Measurements from ENCODE around the gene SLC35B1. TPM values are rescaled to one million over a fixed set of nuclear protein-coding genes. Genes with fewer than 3 reads are reported as not detected.

SLC35B1 gene
- total and polyA plus RNA-seq, 2 of the 4 experiments (the other 2 are of a cell fraction), result 66.4 to 86.2 TPM

DNA sequence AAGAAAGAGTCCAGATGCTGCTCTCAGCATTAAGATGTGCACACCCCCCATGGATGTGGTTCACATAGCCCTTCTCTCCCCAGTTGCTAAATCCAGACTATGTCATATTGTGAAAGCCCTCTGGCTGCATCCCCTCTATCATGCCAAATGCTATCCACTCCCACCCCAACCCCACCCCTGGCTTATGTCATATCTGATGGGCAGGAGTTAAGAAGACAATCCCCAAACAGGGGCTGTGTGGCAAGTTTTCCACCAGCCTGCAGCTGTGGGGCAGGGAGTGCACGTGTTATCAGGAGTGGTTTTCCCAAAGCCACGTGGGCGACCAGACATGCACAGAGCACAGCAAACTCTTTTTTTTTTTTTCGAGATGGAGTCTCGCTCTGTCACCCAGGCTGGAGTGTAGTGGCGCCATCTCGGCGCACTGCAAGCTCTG is 46.2 kb upstream of the SLC35B1 start:
- Histone ChIP-seq H2AFZ (replicated peaks; ENCODE audit: low read length, poor library complexity) (no peak overlapping the region), H3K4me2 (ENCODE audit: low read depth, low read length) (no peak overlapping the region)
- no peak for DNase-seq

More for the DNA sequence above, 46.2 kb upstream of the SLC35B1 start:
- Histone ChIP-seq H3K27me3 (ENCODE audit: control insufficient read depth, insufficient read depth, low read length) (peaks cover 1% of the 10 kb centered on the region), H3K36me3 (ENCODE audit: control insufficient read depth, insufficient read depth, low read length) (no peaks in the 10 kb centered on the region), H3K4me1 (ENCODE audit: control insufficient read depth, insufficient read depth, low read length) (no peaks in the 10 kb centered on the region), H3K9me1 (ENCODE audit: insufficient read depth, low read length) (0 out of 2 replicates have a peak, but pooled peaks cover 3% of the 10 kb centered on the region), H3K14ac (replicated peaks; ENCODE audit: low read depth, low read length) (no peak overlapping the region), H3K27ac (ENCODE audit: insufficient read depth, low read length) (no peak overlapping the region), H3K23ac (ENCODE audit: low read depth, low read length) (no peak overlapping the region), H3K56ac (ENCODE audit: extremely low read depth, insufficient read depth, low read length) (no peak overlapping the region), H3K79me1 (ENCODE audit: low read depth in 1 of 2, low read length in 2 of 2) (no peaks in the 10 kb centered on the region), H4K5ac (ENCODE audit: low read depth, low read length) (no peak overlapping the region), H3K18ac (ENCODE audit: low read depth, low read length) (no peak overlapping the region), H4K8ac (ENCODE audit: low read depth in 2 of 2, low read length in 2 of 2) (no peak overlapping the region), H2BK20ac (ENCODE audit: low read depth, low read length) (no peak overlapping the region), H3K4ac (ENCODE audit: low read depth, low read length) (no peak overlapping the region), H2BK15ac (ENCODE audit: low read depth, low read length) (no peak overlapping the region), H2BK120ac (ENCODE audit: low read depth, low read length) (no peak overlapping the region), H4K91ac (ENCODE audit: insufficient read depth, low read depth, low read length) (no peak overlapping the region), H3K9ac (ENCODE audit: low read depth, low read length) (no peak overlapping the region), H2AK5ac (ENCODE audit: low read depth, low read length) (no peak overlapping the region), H3K9me3 (ENCODE audit: control insufficient read depth, insufficient read depth, low read length) (no peaks in the 10 kb centered on the region), H4K20me1 (ENCODE audit: insufficient read depth, low read length) (no peaks in the 10 kb centered on the region), H3K4me3 (ENCODE audit: insufficient read depth, low read depth, low read length) (no peak overlapping the region), H2AK9ac (replicated peaks; ENCODE audit: low read depth, low read length, poor library complexity) (no peak overlapping the region), H2BK5ac (ENCODE audit: low read depth, low read length, poor library complexity, severe bottlenecking) (no peak overlapping the region)
- WGBS, 2 experiments (ENCODE audit: extremely low coverage in 2 of 2, insufficient read length in 1 of 2), result 100% methylated on average over 1 of the region's 8 CpGs; no CpG with 5 or more reads in 1 of the 2 experiments
- TF ChIP-seq NFE2L2 (IDR thresholded peaks at IDR 0.05; ENCODE audit: low read depth, low read length), result no peak
- TF ChIP-seq POLR2A (IDR thresholded peaks at IDR 0.05; ENCODE audit: low read depth, low read length), result no peak
- TF ChIP-seq CHD1 (IDR thresholded peaks at IDR 0.05; ENCODE audit: low read depth, low read length), result no peak
- TF ChIP-seq, protein P1, sequence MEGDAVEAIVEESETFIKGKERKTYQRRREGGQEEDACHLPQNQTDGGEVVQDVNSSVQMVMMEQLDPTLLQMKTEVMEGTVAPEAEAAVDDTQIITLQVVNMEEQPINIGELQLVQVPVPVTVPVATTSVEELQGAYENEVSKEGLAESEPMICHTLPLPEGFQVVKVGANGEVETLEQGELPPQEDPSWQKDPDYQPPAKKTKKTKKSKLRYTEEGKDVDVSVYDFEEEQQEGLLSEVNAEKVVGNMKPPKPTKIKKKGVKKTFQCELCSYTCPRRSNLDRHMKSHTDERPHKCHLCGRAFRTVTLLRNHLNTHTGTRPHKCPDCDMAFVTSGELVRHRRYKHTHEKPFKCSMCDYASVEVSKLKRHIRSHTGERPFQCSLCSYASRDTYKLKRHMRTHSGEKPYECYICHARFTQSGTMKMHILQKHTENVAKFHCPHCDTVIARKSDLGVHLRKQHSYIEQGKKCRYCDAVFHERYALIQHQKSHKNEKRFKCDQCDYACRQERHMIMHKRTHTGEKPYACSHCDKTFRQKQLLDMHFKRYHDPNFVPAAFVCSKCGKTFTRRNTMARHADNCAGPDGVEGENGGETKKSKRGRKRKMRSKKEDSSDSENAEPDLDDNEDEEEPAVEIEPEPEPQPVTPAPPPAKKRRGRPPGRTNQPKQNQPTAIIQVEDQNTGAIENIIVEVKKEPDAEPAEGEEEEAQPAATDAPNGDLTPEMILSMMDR (conservative IDR thresholded peaks at IDR 0.05; ENCODE audit: low read depth, low read length), result no peak
- TF ChIP-seq SMC3 (IDR thresholded peaks at IDR 0.05; ENCODE audit: low read depth, low read length), result no peak
- TF ChIP-seq RAD21 (IDR thresholded peaks at IDR 0.05; ENCODE audit: low read length), result no peak
- TF ChIP-seq BHLHE40 (IDR thresholded peaks at IDR 0.05; ENCODE audit: low read depth, low read length), result no peak
- no peak for TF ChIP-seq MAFK (IDR thresholded peaks at IDR 0.05; ENCODE audit: low read depth, low read length)
- TF ChIP-seq MAZ (IDR thresholded peaks at IDR 0.05; ENCODE audit: borderline replicate concordance, low read depth, low read length), result no peak
- CTCF ChIA-PET, result no interaction called here
- POLR2A ChIA-PET (ENCODE audit: unreplicated experiment), result no interaction called here
- in situ Hi-C loops (cut with MboI; ENCODE audit: low sequenced_read_pairs) (no loop called here), dilution Hi-C loops (cut with HindIII; ENCODE audit: low sequenced_read_pairs, unreplicated experiment) (no loop called here), intact Hi-C loops (cut with micrococcal nuclease) (no loop called here)
- no peak for ATAC-seq (ENCODE audit: low read depth)
- no TSS peak for BruUV-seq (replicated peaks)
